ENCODE results near the gene TIGD2.

The TIGD2 gene

DNA sequence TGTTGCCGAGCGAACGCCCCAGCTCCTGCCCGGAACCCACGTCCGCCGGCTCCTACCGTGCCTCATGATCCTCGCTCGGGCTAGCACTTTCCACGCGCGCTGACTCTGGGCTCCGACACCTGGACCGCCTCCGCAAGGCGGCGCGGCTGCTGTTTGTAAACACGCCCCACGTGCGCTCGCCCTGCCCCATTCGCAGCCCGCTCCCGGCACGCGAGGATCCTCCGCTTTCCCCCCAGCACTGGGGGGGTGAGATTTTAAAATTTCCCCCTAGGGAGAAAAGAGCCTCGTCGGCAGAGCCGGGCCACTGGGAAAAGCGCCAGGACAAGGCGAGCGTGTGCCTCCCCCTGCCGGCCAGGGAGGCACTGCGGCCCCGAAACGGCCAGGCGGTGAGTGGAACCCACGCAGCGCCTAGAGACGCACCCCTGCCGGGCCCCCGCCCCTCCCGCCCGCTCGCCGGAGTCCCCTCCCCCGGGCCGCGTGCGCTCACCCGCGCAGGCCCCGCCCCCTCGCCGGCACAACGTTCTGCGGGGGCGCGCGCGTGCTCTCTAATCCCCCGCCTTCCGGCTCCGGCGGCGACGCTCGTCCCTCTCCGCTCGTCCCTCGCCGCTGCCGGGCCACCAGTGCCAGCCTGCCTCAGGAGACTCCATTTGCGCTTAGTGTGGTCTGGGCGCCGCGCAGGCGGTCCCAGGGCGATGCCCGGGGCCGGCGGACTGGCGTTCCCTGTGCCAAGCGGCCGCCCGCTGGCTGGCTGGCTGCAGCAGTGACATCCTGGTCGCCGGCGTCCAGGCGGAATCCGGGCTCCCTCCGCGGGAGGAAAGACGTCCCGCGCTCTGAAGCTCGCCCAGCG is at the start of gene TIGD2:
Gene TIGD2, plus strand, starts transcription at position 548 of the 847 bp plus-strand sequence. CDS start 1,442 bp downstream, outside the sequence.
- DNase-seq: peak; percentile 85
- in situ Hi-C loops (cut with HindIII; ENCODE audit: low pct_ligation_motif_present, low pct_unique_long_range_greater_than_20kb, low sequenced_read_pairs): no loop called here

DNA sequence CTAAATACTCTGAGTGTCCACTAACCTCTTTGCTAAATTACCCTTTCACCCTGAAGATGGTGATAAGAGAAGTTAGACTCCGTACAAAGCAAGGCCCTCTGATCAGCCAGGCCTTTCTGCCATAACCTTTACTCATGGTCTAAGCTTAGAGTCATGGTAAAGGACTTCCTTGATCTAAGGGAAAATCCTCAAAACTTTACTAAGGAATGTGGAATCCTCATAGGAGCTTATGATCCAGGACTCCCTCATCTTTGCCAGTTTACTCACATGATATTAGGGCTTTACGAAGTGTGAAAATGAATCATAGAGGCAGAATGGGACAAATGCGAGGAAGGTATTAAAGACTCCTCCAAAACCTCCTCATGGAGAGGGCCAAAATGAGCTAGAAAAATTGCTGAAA is 46.5 kb upstream of the TIGD2 start:
- DNase-seq: peak; percentile 79
- in situ Hi-C loops (cut with HindIII; ENCODE audit: low pct_ligation_motif_present, low pct_unique_long_range_greater_than_20kb, low sequenced_read_pairs): no loop called here

DNA sequence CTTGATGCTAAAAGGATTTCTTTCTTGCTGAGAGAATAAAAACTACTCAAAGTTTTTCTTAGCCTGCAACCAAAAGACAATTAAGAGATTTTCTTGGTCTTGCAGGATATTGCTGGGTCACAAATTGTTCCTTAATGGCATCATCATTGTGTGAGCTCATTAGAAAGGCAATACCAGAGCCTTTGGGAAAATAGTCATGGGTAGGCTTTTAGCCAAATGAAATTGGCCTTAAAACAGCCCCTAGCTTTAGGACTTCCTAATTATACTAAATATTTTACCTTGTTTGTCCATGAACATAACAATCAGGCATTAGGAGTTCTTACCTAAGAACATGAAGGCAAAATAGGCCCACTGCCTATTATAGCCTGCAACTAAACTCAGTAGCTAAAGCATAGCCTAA is 43.9 kb upstream of the TIGD2 start:
- no peak for DNase-seq
- in situ Hi-C loops (cut with HindIII; ENCODE audit: low pct_ligation_motif_present, low pct_unique_long_range_greater_than_20kb, low sequenced_read_pairs): no loop called here

DNA sequence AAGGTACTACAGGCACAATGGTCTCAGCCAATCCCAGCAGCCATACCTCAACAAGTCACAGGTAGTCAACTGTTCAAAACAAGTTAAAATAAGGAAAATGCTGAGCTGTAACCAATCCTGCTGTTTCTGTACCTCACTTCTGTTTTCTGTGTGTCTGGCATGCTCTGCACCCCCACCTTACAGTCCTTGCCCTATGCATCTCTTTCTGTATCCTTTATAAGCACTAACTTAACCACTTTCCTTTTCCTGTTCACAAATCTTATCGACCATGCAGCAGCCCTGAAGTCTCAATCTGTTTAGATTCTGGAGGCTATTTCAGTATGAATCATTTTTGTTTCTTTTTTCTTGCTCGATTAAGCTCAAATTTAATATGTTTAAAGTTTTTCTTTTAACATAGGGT is 41.9 kb upstream of the TIGD2 start:
- in situ Hi-C loops (cut with HindIII; ENCODE audit: low pct_ligation_motif_present, low pct_unique_long_range_greater_than_20kb, low sequenced_read_pairs): no loop called here
- DNase-seq: no peak

DNA sequence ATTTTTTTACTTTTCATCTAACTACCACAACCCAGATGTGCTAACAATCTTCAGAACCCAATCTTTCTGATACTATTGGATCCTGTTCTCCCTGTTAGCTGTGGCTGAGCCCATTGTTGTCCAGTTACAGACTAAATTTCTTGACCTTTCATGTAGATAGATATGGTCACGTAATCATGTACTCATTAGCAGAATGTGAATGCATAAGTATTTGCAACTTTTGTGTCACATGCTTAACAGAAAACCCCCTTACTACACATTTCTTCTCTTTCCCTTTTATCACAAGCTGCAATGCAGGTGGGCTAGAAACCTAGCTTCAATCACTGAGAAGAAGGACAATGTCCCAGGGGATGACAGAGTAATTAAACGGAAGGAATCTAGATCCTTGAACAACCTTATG is 41.3 kb upstream of the TIGD2 start:
- no peak for DNase-seq
- in situ Hi-C loops (cut with HindIII; ENCODE audit: low pct_ligation_motif_present, low pct_unique_long_range_greater_than_20kb, low sequenced_read_pairs): no loop called here

DNA sequence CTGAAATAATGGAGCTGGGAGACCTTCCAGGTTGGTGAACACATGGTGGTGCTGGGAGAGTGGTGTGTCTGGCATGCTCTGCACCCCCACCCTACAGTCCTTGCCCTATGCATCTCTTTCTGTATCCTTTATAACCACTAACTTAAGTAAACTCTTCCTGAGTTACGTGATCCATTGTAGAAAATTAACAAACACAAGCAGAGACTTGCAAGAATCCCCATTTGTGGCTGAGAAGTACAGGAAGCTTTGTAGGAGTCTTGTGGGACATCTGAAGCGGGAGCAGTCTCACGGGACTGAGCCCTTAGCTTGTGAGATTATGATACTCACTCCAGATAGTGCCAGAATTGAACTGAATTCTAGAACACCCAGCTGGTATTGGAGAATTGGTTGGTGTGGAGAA is 40.0 kb upstream of the TIGD2 start:
- in situ Hi-C loops (cut with HindIII; ENCODE audit: low pct_ligation_motif_present, low pct_unique_long_range_greater_than_20kb, low sequenced_read_pairs): no loop called here
- DNase-seq: no peak

DNA sequence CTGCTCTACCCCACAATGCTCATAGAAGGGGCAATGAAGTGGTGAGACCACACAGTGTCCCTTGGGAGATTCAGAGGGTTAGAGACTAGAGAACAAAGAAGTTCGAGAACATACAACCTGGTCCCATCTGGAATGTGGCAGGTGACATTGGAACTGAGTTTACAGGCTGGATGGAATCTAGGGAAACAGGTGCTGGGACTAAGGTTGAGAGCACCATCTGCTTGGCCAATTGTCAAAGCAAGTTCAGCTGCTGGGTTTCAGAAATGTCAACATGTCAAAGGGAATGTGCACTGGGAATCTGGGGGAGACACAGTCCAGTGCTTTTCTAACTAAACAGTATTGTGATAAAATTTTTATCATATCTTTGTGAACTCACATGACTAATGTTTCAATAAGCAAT is 38.4 kb upstream of the TIGD2 start:
- DNase-seq: no peak
- in situ Hi-C loops (cut with HindIII; ENCODE audit: low pct_ligation_motif_present, low pct_unique_long_range_greater_than_20kb, low sequenced_read_pairs): no loop called here

DNA sequence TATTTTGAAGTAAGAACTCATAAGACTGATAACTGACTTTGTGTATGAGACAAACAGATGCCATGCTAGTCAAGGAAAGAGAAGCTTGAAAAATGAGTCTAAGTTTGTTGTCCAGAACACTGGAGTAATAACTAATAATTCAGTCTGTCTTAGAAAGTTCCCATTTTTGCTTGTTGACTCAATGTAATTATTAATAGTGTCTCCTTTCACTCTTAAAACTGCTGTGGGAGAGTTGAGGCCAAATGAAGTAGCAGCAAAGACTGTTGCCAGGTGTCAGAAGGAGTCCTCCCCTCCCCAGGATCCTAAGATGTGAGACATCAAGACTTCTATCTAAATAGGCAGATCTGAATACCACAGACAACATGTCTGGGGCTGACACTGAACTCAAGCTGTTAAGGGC is 33.6 kb upstream of the TIGD2 start:
- no peak for DNase-seq
- in situ Hi-C loops (cut with HindIII; ENCODE audit: low pct_ligation_motif_present, low pct_unique_long_range_greater_than_20kb, low sequenced_read_pairs): no loop called here

DNA sequence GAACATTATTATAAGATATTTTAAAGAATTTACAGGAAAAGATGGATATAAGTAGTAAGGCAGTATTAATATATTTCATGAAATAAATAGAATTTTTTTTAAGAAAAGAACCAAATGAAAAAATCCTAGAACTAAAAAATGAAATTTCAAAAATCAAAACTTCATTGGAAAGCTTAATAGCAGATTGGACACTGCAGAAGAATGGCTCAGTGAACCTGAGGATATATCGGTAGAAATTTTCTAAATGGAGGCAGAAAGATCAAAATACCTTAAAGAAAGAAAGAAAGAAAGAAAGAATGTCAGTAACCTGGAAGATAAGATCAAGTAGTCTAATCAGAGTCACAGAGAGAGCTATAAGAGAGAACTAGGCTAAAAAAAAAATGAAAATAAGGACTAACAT is 33.0 kb upstream of the TIGD2 start:
- in situ Hi-C loops (cut with HindIII; ENCODE audit: low pct_ligation_motif_present, low pct_unique_long_range_greater_than_20kb, low sequenced_read_pairs): no loop called here

DNA sequence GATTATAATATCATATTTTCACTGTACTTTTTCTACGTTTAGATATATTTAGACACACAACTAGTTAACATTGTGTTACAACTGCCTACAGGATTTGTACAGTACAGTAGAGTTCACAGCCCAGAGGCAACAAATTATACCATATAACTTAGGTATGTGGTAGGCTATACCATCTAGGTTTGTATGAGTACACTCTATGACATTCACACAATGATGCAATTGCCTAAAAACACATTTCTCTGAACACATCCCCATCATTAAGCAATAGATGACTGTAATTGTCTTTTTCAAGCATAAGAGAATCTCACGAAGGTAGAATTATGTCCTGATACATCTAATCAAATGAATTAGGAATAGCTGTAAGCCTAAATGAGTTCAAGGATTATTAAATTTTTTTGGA is 12.3 kb upstream of the TIGD2 start:
- in situ Hi-C loops (cut with HindIII; ENCODE audit: low pct_ligation_motif_present, low pct_unique_long_range_greater_than_20kb, low sequenced_read_pairs): no loop called here
- DNase-seq: no peak

More for the DNA sequence above, 33.0 kb upstream of the TIGD2 start:
- DNase-seq: no peak

DNA sequence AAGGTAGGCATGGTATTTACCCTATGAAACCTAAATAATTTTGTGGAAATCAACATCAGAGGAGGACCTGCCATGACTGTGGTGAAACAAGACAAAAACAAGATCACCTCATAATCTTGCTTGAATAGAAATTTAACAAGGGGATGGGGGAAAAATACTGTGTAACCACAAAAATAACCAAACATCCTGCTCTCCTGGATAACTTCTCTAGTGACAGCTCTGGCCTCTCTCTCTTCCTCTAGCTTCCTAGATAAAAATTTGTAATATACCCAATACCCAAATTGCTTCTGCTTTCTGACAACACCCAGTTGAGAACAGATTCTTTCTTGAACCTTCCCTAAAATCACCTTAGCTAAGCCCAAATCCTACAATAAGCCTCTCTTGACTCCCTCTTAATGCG is 11.9 kb upstream of the TIGD2 start:
- in situ Hi-C loops (cut with HindIII; ENCODE audit: low pct_ligation_motif_present, low pct_unique_long_range_greater_than_20kb, low sequenced_read_pairs): no loop called here
- DNase-seq: no peak

DNA sequence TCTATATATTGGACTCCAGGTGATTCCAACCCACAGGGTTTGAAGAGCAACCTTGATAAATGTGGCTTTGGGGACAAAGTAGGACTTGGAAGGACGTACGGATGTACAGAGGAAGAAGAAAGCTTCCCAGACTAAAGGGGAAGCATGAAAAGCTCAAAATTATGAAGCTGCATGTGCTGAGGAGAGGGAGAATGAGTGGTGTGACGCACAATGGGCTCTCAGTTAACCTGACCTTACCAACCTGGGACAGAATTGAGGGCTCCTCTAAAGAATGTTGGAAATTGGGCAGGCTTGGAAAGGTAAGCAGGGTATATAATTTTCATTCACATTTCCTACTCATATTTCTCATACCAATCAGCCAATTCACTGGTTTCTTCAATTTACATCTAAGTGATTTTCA is 10.5 kb upstream of the TIGD2 start:
- in situ Hi-C loops (cut with HindIII; ENCODE audit: low pct_ligation_motif_present, low pct_unique_long_range_greater_than_20kb, low sequenced_read_pairs): no loop called here
- no peak for DNase-seq

DNA sequence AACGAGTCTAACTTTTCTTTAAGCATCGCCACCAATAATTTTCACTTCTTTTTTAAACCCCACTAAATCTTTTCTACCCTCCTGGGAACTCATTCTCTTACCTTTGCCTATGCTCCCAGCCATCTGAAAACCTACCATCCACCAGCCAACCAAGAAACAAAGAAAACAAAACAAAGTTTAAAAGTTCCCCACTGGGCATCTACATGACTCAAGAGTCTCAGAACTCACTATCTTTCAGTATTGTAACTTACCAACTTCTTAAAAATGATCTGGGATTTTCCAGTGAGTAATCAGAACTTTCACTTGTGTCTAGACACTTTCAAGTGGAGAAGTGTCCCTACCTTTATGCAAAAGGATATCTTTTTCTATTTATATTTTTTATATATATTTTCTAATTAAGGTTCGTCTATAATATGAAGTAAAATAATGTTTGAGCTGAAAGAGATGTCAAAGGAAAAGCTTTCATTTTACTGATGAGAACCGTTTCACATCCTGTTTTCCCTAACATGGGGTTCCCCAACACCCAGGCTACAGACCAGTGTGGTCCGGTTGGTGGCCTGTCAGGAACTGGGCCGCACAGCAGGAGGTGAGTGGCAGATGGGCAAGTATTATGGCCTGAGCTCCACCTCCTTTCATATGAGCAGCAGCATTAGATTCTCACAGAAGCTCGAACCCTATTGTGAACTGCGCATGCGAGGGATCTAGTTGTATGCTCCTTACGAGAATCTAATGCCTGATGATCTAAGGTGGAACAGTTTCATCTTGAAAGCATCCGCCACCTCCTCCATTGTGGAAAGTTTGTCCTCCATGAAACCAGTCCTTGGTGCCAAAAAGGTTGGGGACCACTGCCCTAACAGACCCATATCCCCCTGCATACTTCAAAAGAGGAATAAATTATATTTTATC is 9.8 kb upstream of the TIGD2 start:
- no peak for DNase-seq
- in situ Hi-C loops (cut with HindIII; ENCODE audit: low pct_ligation_motif_present, low pct_unique_long_range_greater_than_20kb, low sequenced_read_pairs): no loop called here

DNA sequence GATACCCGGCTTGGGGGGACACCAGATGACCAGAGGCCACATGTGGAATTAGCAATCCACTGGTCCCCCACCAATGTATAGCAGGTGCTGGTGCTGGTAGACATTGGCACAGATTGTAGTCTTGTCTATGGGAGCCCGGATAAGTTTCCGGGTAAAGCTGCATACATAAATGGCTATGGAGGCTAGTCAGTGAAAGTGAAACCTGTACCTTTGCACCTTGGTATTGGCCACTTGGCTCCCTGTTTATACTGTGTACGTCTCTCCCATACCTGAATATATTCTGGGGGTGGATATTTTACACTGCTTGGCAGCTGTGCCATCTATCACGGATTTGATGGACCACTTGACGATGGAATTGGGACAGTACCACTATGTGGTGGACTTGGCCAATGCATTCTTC is 5.6 kb upstream of the TIGD2 start:
- in situ Hi-C loops (cut with HindIII; ENCODE audit: low pct_ligation_motif_present, low pct_unique_long_range_greater_than_20kb, low sequenced_read_pairs): no loop called here
- no peak for DNase-seq

DNA sequence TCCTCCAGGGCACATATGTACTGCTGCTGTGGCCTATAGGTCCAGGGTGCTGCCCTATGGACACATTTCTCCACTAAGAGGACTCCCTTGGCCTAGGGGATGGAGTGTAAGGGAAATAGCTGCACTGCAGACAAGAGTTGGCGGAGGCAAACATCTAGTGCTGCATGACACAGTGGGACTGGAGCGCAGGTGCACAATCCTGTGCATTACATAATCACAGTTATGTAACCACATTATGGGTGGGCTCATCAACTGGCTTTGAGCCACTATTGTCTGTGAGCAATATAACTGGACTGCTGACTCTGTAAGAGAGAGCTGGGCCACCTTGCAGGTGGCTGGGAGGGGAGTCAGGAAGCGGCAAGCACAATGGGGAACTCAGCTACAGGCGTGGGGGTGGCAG is 3.2 kb upstream of the TIGD2 start:
- DNase-seq: no peak
- in situ Hi-C loops (cut with HindIII; ENCODE audit: low pct_ligation_motif_present, low pct_unique_long_range_greater_than_20kb, low sequenced_read_pairs): no loop called here

DNA sequence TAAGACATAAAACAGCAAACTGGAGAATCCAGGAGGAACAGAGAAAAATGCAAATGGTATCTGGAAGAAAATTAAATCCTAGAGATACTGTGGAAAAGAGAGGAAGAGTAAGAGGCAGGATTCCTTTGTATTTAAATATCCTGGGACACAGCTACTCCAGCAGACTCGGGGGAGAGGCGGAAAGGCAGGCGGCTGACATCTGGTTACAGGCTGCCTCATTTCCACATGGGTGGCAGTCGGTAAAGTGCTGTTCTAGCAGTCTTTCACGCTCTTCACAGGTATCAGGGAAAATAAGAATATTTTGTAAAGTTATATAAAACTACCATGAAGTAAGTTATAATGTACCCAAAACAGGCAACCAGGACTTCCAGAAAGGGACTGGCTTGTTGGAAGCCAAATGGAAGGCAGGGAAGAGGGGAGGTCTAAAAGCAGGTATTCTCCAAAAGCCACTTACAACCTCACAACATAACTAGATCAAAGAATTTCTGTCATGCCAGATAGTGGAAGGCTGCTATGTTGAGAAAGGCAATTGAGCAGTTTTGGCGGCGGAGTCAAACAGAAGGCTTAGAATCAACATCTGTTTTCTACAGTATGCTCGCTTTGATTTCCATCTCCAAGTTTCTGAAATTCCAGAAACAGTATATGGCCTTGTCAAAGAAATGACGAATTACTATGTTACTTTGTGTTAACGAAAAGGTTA is 1.3 kb upstream of the TIGD2 start:
- in situ Hi-C loops (cut with HindIII; ENCODE audit: low pct_ligation_motif_present, low pct_unique_long_range_greater_than_20kb, low sequenced_read_pairs): no loop called here
- DNase-seq: no peak

DNA sequence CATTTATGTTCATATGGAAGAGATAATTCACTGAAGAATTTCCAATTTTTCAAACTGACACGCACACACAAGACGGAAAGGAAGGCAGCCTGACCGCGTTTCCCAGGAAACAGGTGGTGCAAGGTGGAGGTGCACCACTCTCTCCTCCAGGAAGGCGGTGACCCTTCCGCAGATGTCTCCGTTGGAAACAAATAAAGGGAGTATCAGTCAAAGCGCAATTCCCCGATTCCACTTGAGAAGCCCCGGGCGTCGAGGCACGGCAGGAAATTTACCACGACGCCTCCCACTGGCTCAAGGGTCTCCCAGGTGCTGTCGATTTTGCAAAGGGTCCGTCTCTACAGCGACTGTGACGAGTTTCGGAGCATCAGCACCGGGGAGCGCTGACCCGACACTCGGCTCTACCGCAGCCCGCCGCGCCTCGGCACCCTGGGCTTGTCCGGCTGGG is 770 bp upstream of the TIGD2 start:
- DNase-seq: no peak
- in situ Hi-C loops (cut with HindIII; ENCODE audit: low pct_ligation_motif_present, low pct_unique_long_range_greater_than_20kb, low sequenced_read_pairs): no loop called here

DNA sequence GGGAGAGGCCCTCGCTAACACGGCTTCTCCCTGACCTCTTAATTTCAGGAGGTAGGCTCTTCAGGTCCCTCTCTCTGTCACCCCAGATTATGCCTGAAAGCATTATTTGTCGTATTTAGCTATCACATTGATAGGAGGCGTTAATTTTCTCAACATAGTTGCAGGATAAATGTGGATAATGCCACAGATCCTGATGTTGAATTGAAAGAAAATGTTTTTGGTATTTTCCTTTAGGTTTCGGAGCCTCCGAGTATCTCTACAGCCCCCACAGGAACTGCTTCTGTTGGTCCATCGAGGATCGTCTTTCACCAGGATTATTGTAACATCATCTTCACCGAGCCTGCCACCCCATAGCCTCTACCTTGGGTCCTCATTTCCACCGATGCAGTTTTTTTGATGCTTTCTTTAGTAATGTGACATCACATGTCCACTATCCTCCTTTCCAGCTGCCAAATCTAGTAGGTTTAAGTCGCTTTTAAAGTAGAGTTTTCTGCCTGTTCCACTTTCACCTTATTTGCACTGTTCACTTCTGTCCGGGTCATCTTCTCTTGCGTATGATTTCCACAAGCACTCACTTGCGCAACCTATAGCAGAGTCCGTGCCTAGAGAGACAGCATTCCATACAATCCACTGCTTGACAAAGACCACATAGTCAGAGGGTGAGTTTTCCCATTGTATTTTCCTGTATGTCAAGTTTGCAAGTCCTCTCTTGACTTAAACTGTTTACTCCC is 665 bp downstream of the TIGD2 start:
- DNase-seq: peak; percentile 13
- in situ Hi-C loops (cut with HindIII; ENCODE audit: low pct_ligation_motif_present, low pct_unique_long_range_greater_than_20kb, low sequenced_read_pairs): no loop called here
